ENCODE measurements around the gene BATF.

- TF ChIP-seq CTCF (IDR thresholded peaks at IDR 0.05; ENCODE audit: low read length): no peak
- TF ChIP-seq EZH2phosphoT487 (IDR thresholded peaks at IDR 0.05; ENCODE audit: low read length): no peak
Observed at GRCh38 chr14:75520852-75521251, 1.4 kb upstream of the BATF start.

All from MM.1S (cell line).